Tibial nerve (tissue), 4 donors: ENCODE results near the gene ATE1.

Source experiments
- CTCF ChIP-seq, 5 experiments: fragments of 200-600 bp in 3 of 5; fragments of 450-650 bp in 2 of 5; sonication (generic) in 3 of 5; IDR thresholded peaks; one replicate each; pipeline ENCODE4 v1.5.1; 2016 to 2019; ENCODE audit warnings: antibody characterized with exemption in 5 of 5, mild to moderate bottlenecking in 3 of 5, moderate library complexity in 2 of 5
- EP300 ChIP-seq, 2 donors: sonication (generic); formaldehyde crosslinking; IDR thresholded peaks; one replicate each; pipeline ENCODE4 v1.6.1; 2017; ENCODE audit warnings: antibody characterized with exemption in 2 of 2, mild to moderate bottlenecking in 1 of 2
- POLR2A ChIP-seq, 2 donors: fragments of 450-650 bp; IDR thresholded peaks; one replicate each; pipeline ENCODE4 v1.6.1; 2017; ENCODE audit warnings: antibody characterized with exemption in 2 of 2, mild to moderate bottlenecking in 2 of 2, moderate library complexity in 2 of 2

- TF ChIP-seq CTCF (IDR thresholded peaks at IDR 0.05) (no peak), POLR2A (IDR thresholded peaks at IDR 0.05) (no peak), EP300 (IDR thresholded peaks at IDR 0.05) (no peak)
Measured at GRCh38 chr10:121724282-121724681, 203.5 kb downstream of the ATE1 start.
